WI38 (cell line): ENCODE results near the gene NPLOC4.
A peak's percentile ranks its signal among the peaks of the same experiment; 100 is the strongest.

Experiments used
- H3K4me3 ChIP-seq: 2 replicates; pipeline ENCODE4 v1.5.1; 2011; ENCODE audit warnings: low read depth, mild to moderate bottlenecking, control low read depth, low read length
- TF ChIP-seq, protein P1 (sequence below): IDR thresholded peaks from 2 replicates; pipeline ENCODE4 v1.5.1; 2012; ENCODE audit warnings: low read depth, mild to moderate bottlenecking, control low read depth, low read length

NPLOC4 gene

GRCh38 chr17:81636505-81637288, at the start of gene NPLOC4, which contains the start of gene TSPAN10:
NPLOC4 (minus strand) TSS chr17:81637112; CDS start chr17:81636930, 182 bp downstream.
TSPAN10 (plus strand) TSS chr17:81637196; CDS start chr17:81642413, 5,217 bp downstream.
- H3K4me3 ChIP-seq, result peak within 1 kb of the TSS; percentile 79
- TF ChIP-seq, protein P1, sequence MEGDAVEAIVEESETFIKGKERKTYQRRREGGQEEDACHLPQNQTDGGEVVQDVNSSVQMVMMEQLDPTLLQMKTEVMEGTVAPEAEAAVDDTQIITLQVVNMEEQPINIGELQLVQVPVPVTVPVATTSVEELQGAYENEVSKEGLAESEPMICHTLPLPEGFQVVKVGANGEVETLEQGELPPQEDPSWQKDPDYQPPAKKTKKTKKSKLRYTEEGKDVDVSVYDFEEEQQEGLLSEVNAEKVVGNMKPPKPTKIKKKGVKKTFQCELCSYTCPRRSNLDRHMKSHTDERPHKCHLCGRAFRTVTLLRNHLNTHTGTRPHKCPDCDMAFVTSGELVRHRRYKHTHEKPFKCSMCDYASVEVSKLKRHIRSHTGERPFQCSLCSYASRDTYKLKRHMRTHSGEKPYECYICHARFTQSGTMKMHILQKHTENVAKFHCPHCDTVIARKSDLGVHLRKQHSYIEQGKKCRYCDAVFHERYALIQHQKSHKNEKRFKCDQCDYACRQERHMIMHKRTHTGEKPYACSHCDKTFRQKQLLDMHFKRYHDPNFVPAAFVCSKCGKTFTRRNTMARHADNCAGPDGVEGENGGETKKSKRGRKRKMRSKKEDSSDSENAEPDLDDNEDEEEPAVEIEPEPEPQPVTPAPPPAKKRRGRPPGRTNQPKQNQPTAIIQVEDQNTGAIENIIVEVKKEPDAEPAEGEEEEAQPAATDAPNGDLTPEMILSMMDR, result no peak

GRCh38 chr17:81686614-81687013, 49.7 kb upstream of the NPLOC4 start:
- H3K4me3 ChIP-seq, result no peak overlapping the region
- TF ChIP-seq, protein P1, result no peak

DNA sequence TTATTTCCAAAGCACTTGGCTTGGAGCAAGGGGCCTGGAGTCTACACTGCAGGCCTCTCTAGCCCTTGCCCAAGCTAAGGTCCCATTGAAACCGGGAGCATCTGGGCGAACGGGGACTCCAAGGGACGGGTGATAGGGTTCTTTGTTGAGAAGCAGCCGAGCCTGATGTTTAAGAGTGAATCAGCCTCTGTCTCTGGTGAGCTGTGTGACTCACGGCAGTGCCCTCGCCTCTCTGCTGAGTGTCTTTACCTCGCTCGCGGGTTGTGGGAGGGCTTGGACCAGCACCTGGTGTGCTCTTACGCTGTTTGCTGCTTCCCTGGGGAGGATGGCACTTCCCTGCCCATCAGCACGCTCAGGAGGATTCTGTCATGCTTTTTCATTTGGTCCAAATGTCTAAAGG, 48.2 kb upstream of the NPLOC4 start:
- H3K4me3 ChIP-seq, result peak overlapping the region; percentile 96
- TF ChIP-seq, protein P1, result no peak

DNA sequence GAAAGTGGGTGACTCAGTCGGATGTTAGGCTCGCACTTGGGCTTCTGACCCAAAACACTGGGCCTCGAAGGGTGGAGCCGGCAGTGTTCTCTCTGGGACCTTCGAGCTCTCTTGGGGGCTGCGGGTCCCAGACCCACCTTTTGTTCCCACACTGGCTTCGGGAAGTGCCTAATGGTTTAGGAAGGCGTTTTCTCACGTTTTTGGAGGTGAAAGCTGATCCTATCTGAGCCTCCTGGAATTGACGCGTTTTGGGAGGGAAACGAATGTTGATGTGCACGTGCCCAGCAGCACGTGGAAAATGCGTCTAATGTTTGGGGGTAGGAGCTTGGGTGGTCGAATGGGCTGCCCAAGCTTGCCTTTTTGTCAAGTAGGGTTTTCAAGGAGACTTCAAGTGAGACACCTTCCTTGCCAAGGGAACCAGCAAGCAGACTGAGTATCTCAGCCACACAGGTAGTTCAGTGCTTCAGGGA, 47.6 kb upstream of the NPLOC4 start:
- TF ChIP-seq, protein P1, result no peak
- H3K4me3 ChIP-seq, result peak overlapping the region; percentile 96

- TF ChIP-seq, protein P1, result no peak
- peak within 1 kb of the TSS; percentile 96 for H3K4me3 ChIP-seq
Measured at GRCh38 chr17:81683584-81684441, 46.9 kb upstream of the NPLOC4 start, which contains the start of the genes ARL16 and HGS. ARL16 (minus strand) TSS chr17:81683797; CDS start chr17:81683753, 44 bp downstream. HGS (plus strand) TSS chr17:81684011; CDS start chr17:81684067, 56 bp downstream.

GRCh38 chr17:81683208-81683583, 46.3 kb upstream of the NPLOC4 start:
- H3K4me3 ChIP-seq, result peak overlapping the region; percentile 96
- TF ChIP-seq, protein P1, result no peak
